Liver (tissue), 9 donors: Measurements from ENCODE around the gene TSKU. TPM values are rescaled to one million over a fixed set of nuclear protein-coding genes. Genes with fewer than 3 reads are reported as not detected.

ENCODE experiments used
- DNase-seq: peaks from one replicate; pipeline ENCODE4 v3.0.0-alpha.2; 2017; ENCODE audit warnings: low spot score
- H3K27ac ChIP-seq, 2 donors: one replicate each; pipeline ENCODE4 v1.7.0; 2013; ENCODE audit warnings: inconsistent platforms in 2 of 2, low read length in 2 of 2, control low read depth in 1 of 2, low read depth in 1 of 2, mild to moderate bottlenecking in 1 of 2
- H3K27me3 ChIP-seq, 4 donors: one replicate each; pipeline versions ENCODE4 v1.6.1 to v1.7.0; 2013; ENCODE audit warnings: low read length in 3 of 4, inconsistent platforms in 1 of 4, mild to moderate bottlenecking in 1 of 4, moderate library complexity in 1 of 4; ENCODE audit not compliant: control insufficient read depth in 4 of 4, insufficient read depth in 4 of 4
- H3K36me3 ChIP-seq, 4 donors: one replicate each; pipeline versions ENCODE4 v1.6.1 to v1.7.0; 2013; ENCODE audit warnings: low read length in 3 of 4, mild to moderate bottlenecking in 3 of 4, low read depth in 1 of 4, moderate library complexity in 1 of 4; ENCODE audit not compliant: control insufficient read depth in 4 of 4, insufficient read depth in 3 of 4
- H3K4me1 ChIP-seq, 4 donors: one replicate each; pipeline versions ENCODE4 v1.6.1 to v1.7.0; 2013; ENCODE audit warnings: low read length in 3 of 4, mild to moderate bottlenecking in 3 of 4, moderate library complexity in 1 of 4; ENCODE audit not compliant: control insufficient read depth in 4 of 4, insufficient read depth in 4 of 4
- H3K4me3 ChIP-seq, 3 donors: one replicate each; pipeline versions ENCODE4 v1.6.1 to v1.7.0; 2013; ENCODE audit warnings: low read length in 3 of 3, control low read depth in 1 of 3, low read depth in 1 of 3, mild to moderate bottlenecking in 1 of 3
- H3K9ac ChIP-seq, 2 donors: one replicate each; pipeline ENCODE4 v1.7.0; 2013; ENCODE audit warnings: low read length in 2 of 2, mild to moderate bottlenecking in 2 of 2, moderate library complexity in 2 of 2, control low read depth in 1 of 2, low read depth in 1 of 2
- H3K9me3 ChIP-seq, 4 donors: one replicate each; pipeline versions ENCODE4 v1.6.1 to v1.7.0; 2013; ENCODE audit warnings: low read length in 3 of 4; ENCODE audit not compliant: control insufficient read depth in 4 of 4
- EGR1 ChIP-seq, 2 donors: IDR thresholded peaks; 2 replicates each; pipeline ENCODE4 v1.6.1; 2016 to 2018; ENCODE audit warnings: antibody characterized with exemption in 2 of 2, low read depth in 2 of 2
- FOXA1 ChIP-seq: IDR thresholded peaks from 2 replicates; pipeline ENCODE4 v1.6.1; 2016; ENCODE audit warnings: antibody characterized with exemption
- FOXA2 ChIP-seq: IDR thresholded peaks from 2 replicates; pipeline ENCODE4 v1.6.1; 2016; ENCODE audit warnings: antibody characterized with exemption
- GABPA ChIP-seq, 2 donors: IDR thresholded peaks in 1 of 2; conservative IDR thresholded peaks in 1 of 2; 2 replicates each; pipeline ENCODE4 v1.6.1; 2016; ENCODE audit warnings: antibody characterized with exemption in 2 of 2, mild to moderate bottlenecking in 1 of 2, moderate library complexity in 1 of 2
- HNF4A ChIP-seq, 2 donors: conservative IDR thresholded peaks; 2 replicates each; pipeline ENCODE4 v1.6.1; 2016; ENCODE audit warnings: antibody characterized with exemption in 2 of 2, mild to moderate bottlenecking in 2 of 2
- HNF4G ChIP-seq: IDR thresholded peaks from 2 replicates; pipeline ENCODE4 v1.6.1; 2016; ENCODE audit warnings: antibody characterized with exemption
- JUND ChIP-seq, 2 donors: IDR thresholded peaks; 2 replicates each; pipeline ENCODE4 v1.6.1; 2016; ENCODE audit warnings: antibody characterized with exemption in 2 of 2
- NR2F2 ChIP-seq: IDR thresholded peaks from 2 replicates; pipeline ENCODE4 v1.6.1; 2016; ENCODE audit warnings: antibody characterized with exemption
- RAD21 ChIP-seq, 2 donors: IDR thresholded peaks; 2 replicates each; pipeline ENCODE4 v1.6.1; 2016; ENCODE audit warnings: antibody characterized with exemption in 2 of 2, mild to moderate bottlenecking in 2 of 2
- RXRA ChIP-seq, 2 donors: IDR thresholded peaks; 2 replicates each; pipeline ENCODE4 v1.6.1; 2017 to 2018; ENCODE audit warnings: antibody characterized with exemption in 2 of 2, mild to moderate bottlenecking in 1 of 2
- SP1 ChIP-seq: IDR thresholded peaks from 2 replicates; pipeline ENCODE4 v1.6.1; 2018; ENCODE audit warnings: antibody characterized with exemption, mild to moderate bottlenecking
- TAF1 ChIP-seq: conservative IDR thresholded peaks from 2 replicates; pipeline ENCODE4 v1.6.1; 2016; ENCODE audit warnings: antibody characterized with exemption, mild to moderate bottlenecking
- YY1 ChIP-seq: IDR thresholded peaks from 2 replicates; pipeline ENCODE4 v1.6.1; 2016; ENCODE audit warnings: antibody characterized with exemption, mild to moderate bottlenecking
- WGBS: extraction: QIAGEN DNeasy Blood & Tissue Kit; methylation state at CpG from one replicate; pipeline ENCODE4 v1.1.7; 2013; 5-methylcytosine and 5-hydroxymethylcytosine counted together
- polyA plus RNA-seq, 2 donors: library from polyadenylated mRNA; stranded (reverse) in 1 of 2; unstranded in 1 of 2; fragments of 200-250 nt in 1 of 2; fragments of >200 nt in 1 of 2; fragmentation: Nextera tagmentation in 1 of 2; extraction: Ambion mirVana in 1 of 2; gene quantifications; one replicate each; pipeline versions ENCODE4 v1.2.1 to v1.2.3, GENCODE V29; 2013 to 2015
- total RNA-seq, 2 donors: library from RNA; depleted of rRNA; stranded (reverse); fragments of >200 nt; gene quantifications; one replicate each; pipeline ENCODE4 v1.2.3, GENCODE V29; 2014
- TF ChIP-seq, protein P1 (sequence below): IDR thresholded peaks from 2 replicates; pipeline ENCODE4 v1.6.1; 2016; ENCODE audit warnings: antibody characterized with exemption
- TF ChIP-seq, protein P2 (sequence below): IDR thresholded peaks from 2 replicates; pipeline ENCODE4 v1.6.1; 2016; ENCODE audit warnings: antibody characterized with exemption
- TF ChIP-seq, protein P3 (sequence below): IDR thresholded peaks from 2 replicates; pipeline ENCODE4 v1.6.1; 2016; ENCODE audit warnings: antibody characterized with exemption, mild to moderate bottlenecking
- TF ChIP-seq, protein P4 (sequence below): fragments of 150-350 bp; IDR thresholded peaks from 2 replicates; pipeline ENCODE4 v1.5.1; 2017; ENCODE audit warnings: improper control_type of control experiment, low read depth, low read length; ENCODE audit not compliant: missing input control
- TF ChIP-seq, protein P5 (sequence below): IDR thresholded peaks from 2 replicates; pipeline ENCODE4 v1.6.1; 2016; ENCODE audit warnings: antibody characterized with exemption
- donor health status: healthy.
- donor health status: healthy.
- donor health status: healthy.
- donor health status: healthy.
- donor health status: healthy.

TSKU gene
- total and polyA plus RNA-seq, 4 donors, result 3.3 to 492 (median 46.0) TPM

DNA sequence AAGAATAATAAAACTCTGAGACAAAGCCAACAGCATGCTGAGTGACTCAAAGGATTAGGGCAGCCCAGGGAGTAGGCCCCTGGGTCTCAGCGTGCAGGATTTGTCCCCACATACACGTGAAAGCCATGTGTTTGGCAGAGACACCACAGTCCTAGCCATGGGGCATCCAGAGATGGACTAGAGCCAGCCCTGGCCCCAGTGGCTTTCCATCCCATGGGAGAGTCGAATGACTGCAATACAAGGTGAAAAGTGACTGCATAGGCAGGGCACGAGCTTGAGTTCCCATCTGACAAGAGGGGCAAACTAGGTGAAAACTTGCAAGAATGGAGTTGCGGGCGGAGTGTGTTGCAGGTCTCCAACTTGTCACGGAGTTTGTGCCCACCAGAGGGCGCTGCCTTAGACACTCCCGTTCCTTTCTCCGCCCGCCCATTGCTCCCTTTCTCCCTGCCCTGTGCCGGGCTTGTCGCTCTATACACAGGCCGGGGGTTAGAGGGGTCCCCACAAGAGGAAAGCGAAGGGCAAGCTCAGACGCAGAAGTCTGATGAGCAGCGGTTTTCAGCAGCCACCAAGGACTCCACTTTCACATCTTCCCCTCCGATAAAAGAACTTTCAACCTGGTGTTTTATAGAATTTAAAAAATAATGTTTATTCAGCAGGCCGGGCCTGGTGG lies 24.2 kb downstream of the TSKU start:
- H3K36me3 ChIP-seq, result no peaks in the 10 kb centered on the region
- WGBS, result 13% methylated on average over 19 of the region's 19 CpGs
- TF ChIP-seq, protein P1, sequence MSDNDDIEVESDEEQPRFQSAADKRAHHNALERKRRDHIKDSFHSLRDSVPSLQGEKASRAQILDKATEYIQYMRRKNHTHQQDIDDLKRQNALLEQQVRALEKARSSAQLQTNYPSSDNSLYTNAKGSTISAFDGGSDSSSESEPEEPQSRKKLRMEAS, result no peak
- peak; percentile 86 for TF ChIP-seq YY1
- no peak for TF ChIP-seq SP1
- TF ChIP-seq EGR1 (IDR thresholded peaks at IDR 0.05; ENCODE audit: low read depth in 2 of 2), result no peak
- TF ChIP-seq FOXA2, result no peak
- TF ChIP-seq HNF4G, result no peak
- TF ChIP-seq, protein P2, sequence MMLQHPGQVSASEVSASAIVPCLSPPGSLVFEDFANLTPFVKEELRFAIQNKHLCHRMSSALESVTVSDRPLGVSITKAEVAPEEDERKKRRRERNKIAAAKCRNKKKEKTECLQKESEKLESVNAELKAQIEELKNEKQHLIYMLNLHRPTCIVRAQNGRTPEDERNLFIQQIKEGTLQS, result no peak
- TF ChIP-seq HNF4A (conservative IDR thresholded peaks at IDR 0.05), result peak in 1 of 2 donors; percentile 6
- TF ChIP-seq FOXA1, result no peak
- TF ChIP-seq, protein P3, sequence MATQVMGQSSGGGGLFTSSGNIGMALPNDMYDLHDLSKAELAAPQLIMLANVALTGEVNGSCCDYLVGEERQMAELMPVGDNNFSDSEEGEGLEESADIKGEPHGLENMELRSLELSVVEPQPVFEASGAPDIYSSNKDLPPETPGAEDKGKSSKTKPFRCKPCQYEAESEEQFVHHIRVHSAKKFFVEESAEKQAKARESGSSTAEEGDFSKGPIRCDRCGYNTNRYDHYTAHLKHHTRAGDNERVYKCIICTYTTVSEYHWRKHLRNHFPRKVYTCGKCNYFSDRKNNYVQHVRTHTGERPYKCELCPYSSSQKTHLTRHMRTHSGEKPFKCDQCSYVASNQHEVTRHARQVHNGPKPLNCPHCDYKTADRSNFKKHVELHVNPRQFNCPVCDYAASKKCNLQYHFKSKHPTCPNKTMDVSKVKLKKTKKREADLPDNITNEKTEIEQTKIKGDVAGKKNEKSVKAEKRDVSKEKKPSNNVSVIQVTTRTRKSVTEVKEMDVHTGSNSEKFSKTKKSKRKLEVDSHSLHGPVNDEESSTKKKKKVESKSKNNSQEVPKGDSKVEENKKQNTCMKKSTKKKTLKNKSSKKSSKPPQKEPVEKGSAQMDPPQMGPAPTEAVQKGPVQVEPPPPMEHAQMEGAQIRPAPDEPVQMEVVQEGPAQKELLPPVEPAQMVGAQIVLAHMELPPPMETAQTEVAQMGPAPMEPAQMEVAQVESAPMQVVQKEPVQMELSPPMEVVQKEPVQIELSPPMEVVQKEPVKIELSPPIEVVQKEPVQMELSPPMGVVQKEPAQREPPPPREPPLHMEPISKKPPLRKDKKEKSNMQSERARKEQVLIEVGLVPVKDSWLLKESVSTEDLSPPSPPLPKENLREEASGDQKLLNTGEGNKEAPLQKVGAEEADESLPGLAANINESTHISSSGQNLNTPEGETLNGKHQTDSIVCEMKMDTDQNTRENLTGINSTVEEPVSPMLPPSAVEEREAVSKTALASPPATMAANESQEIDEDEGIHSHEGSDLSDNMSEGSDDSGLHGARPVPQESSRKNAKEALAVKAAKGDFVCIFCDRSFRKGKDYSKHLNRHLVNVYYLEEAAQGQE, result no peak
- TF ChIP-seq GABPA (IDR thresholded peaks at IDR 0.05 in 1 of 2, conservative IDR thresholded peaks at IDR 0.05 in 1 of 2), result no peak
- TF ChIP-seq RXRA (IDR thresholded peaks at IDR 0.05), result peak; percentile 10 to 29
- TF ChIP-seq RAD21 (IDR thresholded peaks at IDR 0.05), result peak; percentile 81 to 86
- TF ChIP-seq, protein P4, sequence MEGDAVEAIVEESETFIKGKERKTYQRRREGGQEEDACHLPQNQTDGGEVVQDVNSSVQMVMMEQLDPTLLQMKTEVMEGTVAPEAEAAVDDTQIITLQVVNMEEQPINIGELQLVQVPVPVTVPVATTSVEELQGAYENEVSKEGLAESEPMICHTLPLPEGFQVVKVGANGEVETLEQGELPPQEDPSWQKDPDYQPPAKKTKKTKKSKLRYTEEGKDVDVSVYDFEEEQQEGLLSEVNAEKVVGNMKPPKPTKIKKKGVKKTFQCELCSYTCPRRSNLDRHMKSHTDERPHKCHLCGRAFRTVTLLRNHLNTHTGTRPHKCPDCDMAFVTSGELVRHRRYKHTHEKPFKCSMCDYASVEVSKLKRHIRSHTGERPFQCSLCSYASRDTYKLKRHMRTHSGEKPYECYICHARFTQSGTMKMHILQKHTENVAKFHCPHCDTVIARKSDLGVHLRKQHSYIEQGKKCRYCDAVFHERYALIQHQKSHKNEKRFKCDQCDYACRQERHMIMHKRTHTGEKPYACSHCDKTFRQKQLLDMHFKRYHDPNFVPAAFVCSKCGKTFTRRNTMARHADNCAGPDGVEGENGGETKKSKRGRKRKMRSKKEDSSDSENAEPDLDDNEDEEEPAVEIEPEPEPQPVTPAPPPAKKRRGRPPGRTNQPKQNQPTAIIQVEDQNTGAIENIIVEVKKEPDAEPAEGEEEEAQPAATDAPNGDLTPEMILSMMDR, result peak; percentile 64
- TF ChIP-seq, protein P5, sequence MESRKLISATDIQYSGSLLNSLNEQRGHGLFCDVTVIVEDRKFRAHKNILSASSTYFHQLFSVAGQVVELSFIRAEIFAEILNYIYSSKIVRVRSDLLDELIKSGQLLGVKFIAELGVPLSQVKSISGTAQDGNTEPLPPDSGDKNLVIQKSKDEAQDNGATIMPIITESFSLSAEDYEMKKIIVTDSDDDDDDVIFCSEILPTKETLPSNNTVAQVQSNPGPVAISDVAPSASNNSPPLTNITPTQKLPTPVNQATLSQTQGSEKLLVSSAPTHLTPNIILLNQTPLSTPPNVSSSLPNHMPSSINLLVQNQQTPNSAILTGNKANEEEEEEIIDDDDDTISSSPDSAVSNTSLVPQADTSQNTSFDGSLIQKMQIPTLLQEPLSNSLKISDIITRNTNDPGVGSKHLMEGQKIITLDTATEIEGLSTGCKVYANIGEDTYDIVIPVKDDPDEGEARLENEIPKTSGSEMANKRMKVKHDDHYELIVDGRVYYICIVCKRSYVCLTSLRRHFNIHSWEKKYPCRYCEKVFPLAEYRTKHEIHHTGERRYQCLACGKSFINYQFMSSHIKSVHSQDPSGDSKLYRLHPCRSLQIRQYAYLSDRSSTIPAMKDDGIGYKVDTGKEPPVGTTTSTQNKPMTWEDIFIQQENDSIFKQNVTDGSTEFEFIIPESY, result no peak
- no peak for TF ChIP-seq TAF1
- TF ChIP-seq JUND (IDR thresholded peaks at IDR 0.05), result no peak
- TF ChIP-seq NR2F2, result no peak
- peaks cover 0 to 30% (median 18%) of the 10 kb centered on the region in 4 donors for H3K4me1 ChIP-seq
- H3K9ac ChIP-seq, result peak overlapping the region in 1 of 2 donors; percentile 42
- DNase-seq, result peak; percentile 87
- H3K27ac ChIP-seq, result peak overlapping the region in 1 of 2 donors; percentile 55
- no peak overlapping the region for H3K4me3 ChIP-seq
- H3K27me3 ChIP-seq, result no peaks in the 10 kb centered on the region
- H3K9me3 ChIP-seq, result no peaks in the 10 kb centered on the region
